ENCODE data around the gene HM13. TPM values are rescaled to one million over a fixed set of nuclear protein-coding genes. Genes with fewer than 3 reads are reported as not detected.

HM13 gene
- total and polyA plus RNA-seq, 9 of the 15 experiments (the other 6 are each of a cell fraction or from before 2014, with no cell fraction given), result 7.7 to 136 (median 74.5) TPM

- TF ChIP-seq ZNF436 (CRISPR knock-in tag; IDR thresholded peaks at IDR 0.05), result no peak
- TF ChIP-seq ZBTB33 (CRISPR knock-in tag; IDR thresholded peaks at IDR 0.05), result peak; percentile 54; the same call in 1 of the 2 replicates
- peak; percentile 56; the same call in 1 of the 2 replicates for TF ChIP-seq ZBTB7A (IDR thresholded peaks at IDR 0.05; ENCODE audit: borderline replicate concordance, control insufficient read depth, low read depth, low read length)
- no peak for TF ChIP-seq RBM25 (IDR thresholded peaks at IDR 0.05; ENCODE audit: low read depth, low read length, severe bottlenecking)
- 0 out of 2 replicates have a peak, but pooled peaks have one; percentile 50 for TF ChIP-seq GATAD2A (IDR thresholded peaks at IDR 0.05)
- 0 out of 2 replicates have a peak, but pooled peaks have one; percentile 24 for TF ChIP-seq ZBTB1 (CRISPR knock-in tag; IDR thresholded peaks at IDR 0.05; ENCODE audit: borderline replicate concordance, low read depth)
- peak; percentile 61; the same call in 1 of the 2 replicates for TF ChIP-seq USF1 (CRISPR knock-in tag; IDR thresholded peaks at IDR 0.05)
- TF ChIP-seq ZFX (CRISPR knock-in tag; IDR thresholded peaks at IDR 0.05), result peak; percentile 25
- TF ChIP-seq, protein P1, sequence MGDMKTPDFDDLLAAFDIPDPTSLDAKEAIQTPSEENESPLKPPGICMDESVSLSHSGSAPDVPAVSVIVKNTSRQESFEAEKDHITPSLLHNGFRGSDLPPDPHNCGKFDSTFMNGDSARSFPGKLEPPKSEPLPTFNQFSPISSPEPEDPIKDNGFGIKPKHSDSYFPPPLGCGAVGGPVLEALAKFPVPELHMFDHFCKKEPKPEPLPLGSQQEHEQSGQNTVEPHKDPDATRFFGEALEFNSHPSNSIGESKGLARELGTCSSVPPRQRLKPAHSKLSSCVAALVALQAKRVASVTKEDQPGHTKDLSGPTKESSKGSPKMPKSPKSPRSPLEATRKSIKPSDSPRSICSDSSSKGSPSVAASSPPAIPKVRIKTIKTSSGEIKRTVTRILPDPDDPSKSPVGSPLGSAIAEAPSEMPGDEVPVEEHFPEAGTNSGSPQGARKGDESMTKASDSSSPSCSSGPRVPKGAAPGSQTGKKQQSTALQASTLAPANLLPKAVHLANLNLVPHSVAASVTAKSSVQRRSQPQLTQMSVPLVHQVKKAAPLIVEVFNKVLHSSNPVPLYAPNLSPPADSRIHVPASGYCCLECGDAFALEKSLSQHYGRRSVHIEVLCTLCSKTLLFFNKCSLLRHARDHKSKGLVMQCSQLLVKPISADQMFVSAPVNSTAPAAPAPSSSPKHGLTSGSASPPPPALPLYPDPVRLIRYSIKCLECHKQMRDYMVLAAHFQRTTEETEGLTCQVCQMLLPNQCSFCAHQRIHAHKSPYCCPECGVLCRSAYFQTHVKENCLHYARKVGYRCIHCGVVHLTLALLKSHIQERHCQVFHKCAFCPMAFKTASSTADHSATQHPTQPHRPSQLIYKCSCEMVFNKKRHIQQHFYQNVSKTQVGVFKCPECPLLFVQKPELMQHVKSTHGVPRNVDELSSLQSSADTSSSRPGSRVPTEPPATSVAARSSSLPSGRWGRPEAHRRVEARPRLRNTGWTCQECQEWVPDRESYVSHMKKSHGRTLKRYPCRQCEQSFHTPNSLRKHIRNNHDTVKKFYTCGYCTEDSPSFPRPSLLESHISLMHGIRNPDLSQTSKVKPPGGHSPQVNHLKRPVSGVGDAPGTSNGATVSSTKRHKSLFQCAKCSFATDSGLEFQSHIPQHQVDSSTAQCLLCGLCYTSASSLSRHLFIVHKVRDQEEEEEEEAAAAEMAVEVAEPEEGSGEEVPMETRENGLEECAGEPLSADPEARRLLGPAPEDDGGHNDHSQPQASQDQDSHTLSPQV (IDR thresholded peaks at IDR 0.05), result peak; percentile 75
- no peak for TF ChIP-seq FOXA3 (CRISPR knock-in tag; conservative IDR thresholded peaks at IDR 0.05 in 1 of 2, IDR thresholded peaks at IDR 0.05 in 1 of 2)
- peak; percentile 71 for TF ChIP-seq CHD4 (IDR thresholded peaks at IDR 0.05; ENCODE audit: insufficient read depth, insufficient replicate concordance, low read depth, low read length, poor library complexity, severe bottlenecking)
- no peak for TF ChIP-seq ZNF764 (CRISPR knock-in tag; IDR thresholded peaks at IDR 0.05; ENCODE audit: low read depth)
- TF ChIP-seq HDAC1 (IDR thresholded peaks at IDR 0.05), result peak; percentile 6 to 55; a peak in 2 of 4 replicates
- TF ChIP-seq ATF7 (IDR thresholded peaks at IDR 0.05), result peak; percentile 36; the same call in 1 of the 2 replicates
- 0 out of 2 replicates have a peak, but pooled peaks have one; percentile 11 for TF ChIP-seq HDAC2 (IDR thresholded peaks at IDR 0.05)
- peak; percentile 84 for TF ChIP-seq MEF2A (IDR thresholded peaks at IDR 0.05; ENCODE audit: control insufficient read depth, low read depth, low read length)
- TF ChIP-seq OTX1 (CRISPR knock-in tag; IDR thresholded peaks at IDR 0.05), result no peak
These were observed 81.6 kb downstream of the HM13 start (continued) for GRCh38 chr20:31595654-31596411.
